ENCODE results near the gene FAM47C.

DNA sequence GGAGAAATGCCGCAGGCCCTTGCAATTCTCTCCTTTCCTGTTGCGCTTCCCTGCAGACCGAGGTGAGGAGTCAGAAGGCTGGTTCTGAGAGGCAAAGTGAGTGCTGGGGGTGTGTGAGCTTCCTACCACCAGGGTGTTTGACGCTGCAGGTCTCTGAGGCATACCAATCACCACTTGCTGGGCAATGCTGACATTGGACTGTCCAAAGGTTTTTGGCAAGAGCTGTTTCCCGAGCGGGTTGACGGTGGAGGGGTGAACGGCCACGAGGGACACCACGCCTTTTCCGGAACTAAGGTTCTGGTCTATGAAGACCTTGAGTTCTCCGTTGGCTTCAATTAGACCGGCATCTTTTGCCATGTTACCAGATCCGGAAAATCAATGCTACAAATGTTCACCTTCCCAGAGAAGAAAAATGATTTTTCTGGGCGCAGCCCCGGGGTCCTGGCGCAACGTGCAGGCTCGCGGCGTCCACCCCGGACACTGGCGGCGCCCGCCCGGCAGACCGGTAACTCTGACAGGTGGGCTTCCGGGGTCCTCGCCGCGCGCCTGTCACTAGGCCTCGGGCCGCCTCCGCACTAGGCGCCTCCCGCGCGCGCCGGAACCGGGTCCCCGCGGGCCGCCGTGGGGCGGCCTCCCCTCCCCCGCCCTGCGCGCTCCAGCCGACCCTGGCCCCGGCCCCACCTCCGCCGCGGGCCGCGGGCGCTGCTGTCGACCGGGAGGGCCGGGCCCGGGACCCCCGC, 44.9 kb upstream of the FAM47C start:
- TF ChIP-seq EZH2 (optimal IDR thresholded peaks at IDR 0.05; ENCODE audit: low read depth, low read length) = no peak
- no peak for TF ChIP-seq CTCF (IDR thresholded peaks at IDR 0.05; ENCODE audit: low read length)
- no peak for TF ChIP-seq EZH2phosphoT487 (IDR thresholded peaks at IDR 0.05; ENCODE audit: low read length)

Data from MM.1S (cell line).